Effector memory CD4-positive, alpha-beta T cell (primary cell): ENCODE measurements around the gene ZBTB20.

Experiments used
- DNase-seq, 3 donors: peaks; one replicate each; pipeline ENCODE4 v3.0.0-alpha.2; 2020
- H3K27ac ChIP-seq: 2 replicates; pipeline ENCODE4 v1.7.0; 2013; ENCODE audit warnings: mild to moderate bottlenecking, low read length, moderate library complexity; ENCODE audit not compliant: insufficient read depth, poor library complexity, severe bottlenecking
- H3K27me3 ChIP-seq: replicated peaks from 2 replicates; pipeline ENCODE4 v1.7.0; 2013; ENCODE audit warnings: mild to moderate bottlenecking, low read length; ENCODE audit not compliant: insufficient read depth, control insufficient read depth, poor library complexity, severe bottlenecking
- H3K36me3 ChIP-seq: 2 replicates; pipeline ENCODE4 v1.7.0; 2013; ENCODE audit warnings: mild to moderate bottlenecking, low read length, moderate library complexity; ENCODE audit not compliant: control insufficient read depth, insufficient read depth
- H3K4me1 ChIP-seq: 2 replicates; pipeline ENCODE4 v1.7.0; 2013; ENCODE audit warnings: low read length, mild to moderate bottlenecking; ENCODE audit not compliant: control insufficient read depth, insufficient read depth, poor library complexity, severe bottlenecking
- H3K4me3 ChIP-seq: 2 replicates; pipeline ENCODE4 v1.7.0; 2013; ENCODE audit warnings: low read length, low read depth, mild to moderate bottlenecking; ENCODE audit not compliant: insufficient read depth, poor library complexity, severe bottlenecking
- H3K9me3 ChIP-seq: 2 replicates; pipeline ENCODE4 v1.7.0; 2013; ENCODE audit warnings: mild to moderate bottlenecking, low read length, moderate library complexity; ENCODE audit not compliant: control insufficient read depth

Gene ZBTB20

GRCh38 chr3:114552527-114552812 lies 594.6 kb downstream of the ZBTB20 start:
- H3K27ac ChIP-seq = no peak overlapping the region
- H3K9me3 ChIP-seq = no peaks in the 10 kb centered on the region
- H3K4me1 ChIP-seq = no peaks in the 10 kb centered on the region
- H3K36me3 ChIP-seq = no peaks in the 10 kb centered on the region
- no peaks in the 10 kb centered on the region for H3K27me3 ChIP-seq
- DNase-seq = no peak
- no peak overlapping the region for H3K4me3 ChIP-seq

GRCh38 chr3:114551770-114552526 lies 595.1 kb downstream of the ZBTB20 start:
- Histone ChIP-seq H3K4me1 (no peaks in the 10 kb centered on the region), H3K27ac (no peak overlapping the region), H3K4me3 (no peak overlapping the region), H3K36me3 (no peaks in the 10 kb centered on the region), H3K27me3 (no peaks in the 10 kb centered on the region), H3K9me3 (no peaks in the 10 kb centered on the region)
- DNase-seq = no peak

GRCh38 chr3:114550165-114550564 lies 596.9 kb downstream of the ZBTB20 start:
- no peak for DNase-seq
- H3K4me3 ChIP-seq = no peak overlapping the region

DNA sequence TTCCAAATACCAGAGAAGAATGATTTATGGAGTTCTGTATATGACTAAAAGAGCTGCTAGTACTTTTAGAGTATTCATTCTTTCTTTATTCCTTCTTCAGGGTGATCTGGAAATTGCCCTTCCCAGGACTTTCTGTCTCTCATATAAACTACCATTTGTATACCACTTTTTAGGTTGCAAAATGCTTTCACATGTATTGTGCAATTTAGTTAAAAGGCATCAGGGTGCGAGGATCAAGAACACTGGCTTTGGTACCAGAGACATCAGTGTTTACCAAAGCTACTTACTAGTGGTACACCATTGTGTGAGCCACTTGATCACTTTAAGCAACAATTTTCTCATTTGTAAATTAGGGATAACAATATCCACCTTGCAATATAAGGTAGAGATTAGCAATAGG lies 601.9 kb downstream of the ZBTB20 start:
- Histone ChIP-seq H3K4me1 (no peaks in the 10 kb centered on the region), H3K27ac (no peak overlapping the region), H3K36me3 (no peaks in the 10 kb centered on the region), H3K9me3 (no peaks in the 10 kb centered on the region), H3K4me3 (no peak overlapping the region), H3K27me3 (no peaks in the 10 kb centered on the region)
- no peak for DNase-seq

More at GRCh38 chr3:114550165-114550564, 596.9 kb downstream of the ZBTB20 start:
- Histone ChIP-seq H3K4me1 (no peaks in the 10 kb centered on the region), H3K27ac (no peak overlapping the region), H3K36me3 (no peaks in the 10 kb centered on the region), H3K9me3 (no peaks in the 10 kb centered on the region), H3K27me3 (no peaks in the 10 kb centered on the region)

DNA sequence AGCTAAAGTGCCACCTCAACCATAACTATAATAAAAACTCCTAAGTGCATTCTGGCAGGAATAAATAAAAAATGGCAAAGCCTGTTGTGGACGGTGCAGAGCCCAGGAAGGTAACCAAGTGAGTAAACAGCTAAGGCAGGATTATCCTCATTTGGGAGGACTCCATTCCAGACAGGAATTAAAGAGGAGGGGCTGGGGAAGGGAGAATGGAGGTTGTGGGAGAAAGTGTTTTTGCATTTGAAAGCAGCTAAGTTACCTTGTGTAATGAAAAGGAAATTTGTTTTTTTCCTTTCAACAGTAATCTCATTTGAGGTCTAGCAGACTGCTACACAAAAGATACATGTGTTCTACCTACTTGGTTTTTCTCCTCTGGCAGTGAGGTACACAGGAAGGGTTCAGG lies 604.7 kb downstream of the ZBTB20 start:
- Histone ChIP-seq H3K27me3 (no peaks in the 10 kb centered on the region), H3K36me3 (no peaks in the 10 kb centered on the region), H3K27ac (no peak overlapping the region), H3K4me3 (no peak overlapping the region), H3K9me3 (no peaks in the 10 kb centered on the region), H3K4me1 (no peaks in the 10 kb centered on the region)
- no peak for DNase-seq

- DNase-seq = no peak
- H3K27ac ChIP-seq = no peak overlapping the region
- H3K4me3 ChIP-seq = no peak overlapping the region
- H3K9me3 ChIP-seq = no peaks in the 10 kb centered on the region
- H3K27me3 ChIP-seq = no peaks in the 10 kb centered on the region
- H3K36me3 ChIP-seq = no peaks in the 10 kb centered on the region
- H3K4me1 ChIP-seq = no peaks in the 10 kb centered on the region
These were observed 607.6 kb downstream of the ZBTB20 start for GRCh38 chr3:114539525-114539924.

GRCh38 chr3:114538211-114538610 lies 608.9 kb downstream of the ZBTB20 start:
- H3K27ac ChIP-seq = no peak overlapping the region
- H3K27me3 ChIP-seq = no peaks in the 10 kb centered on the region
- DNase-seq = no peak

GRCh38 chr3:114528517-114528916 lies 618.6 kb downstream of the ZBTB20 start:
- no peak for DNase-seq
- no peak overlapping the region for H3K4me3 ChIP-seq
- no peak overlapping the region for H3K27ac ChIP-seq
- H3K36me3 ChIP-seq = no peaks in the 10 kb centered on the region
- H3K9me3 ChIP-seq = no peaks in the 10 kb centered on the region
- H3K4me1 ChIP-seq = no peaks in the 10 kb centered on the region
- H3K27me3 ChIP-seq = no peaks in the 10 kb centered on the region

More at GRCh38 chr3:114538211-114538610, 608.9 kb downstream of the ZBTB20 start:
- Histone ChIP-seq H3K9me3 (no peaks in the 10 kb centered on the region), H3K4me3 (no peak overlapping the region), H3K4me1 (no peaks in the 10 kb centered on the region), H3K36me3 (no peaks in the 10 kb centered on the region)

GRCh38 chr3:114527036-114527644 lies 619.9 kb downstream of the ZBTB20 start:
- H3K27ac ChIP-seq = no peak overlapping the region
- no peaks in the 10 kb centered on the region for H3K36me3 ChIP-seq
- no peaks in the 10 kb centered on the region for H3K4me1 ChIP-seq
- no peak overlapping the region for H3K4me3 ChIP-seq
- no peak for DNase-seq
- no peaks in the 10 kb centered on the region for H3K9me3 ChIP-seq
- no peaks in the 10 kb centered on the region for H3K27me3 ChIP-seq

DNA sequence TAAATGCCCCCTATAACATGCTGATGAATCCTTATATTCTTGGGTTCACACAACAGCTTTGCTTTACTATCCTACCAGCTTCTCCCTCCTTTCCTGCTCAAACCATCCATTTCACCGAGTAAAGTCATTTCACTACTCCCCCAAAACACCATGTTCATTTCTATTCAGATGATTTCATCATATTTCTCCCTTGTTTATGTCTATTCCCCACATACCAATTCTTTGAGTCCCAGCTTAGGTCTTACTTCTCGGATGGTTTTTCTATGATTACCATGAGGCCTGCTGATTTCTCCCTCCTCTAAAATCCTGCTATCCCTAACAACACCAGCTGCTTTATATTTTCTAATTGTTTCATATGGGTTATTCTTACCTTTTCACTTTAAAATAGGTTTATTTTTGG lies 621.8 kb downstream of the ZBTB20 start:
- DNase-seq = no peak
- no peaks in the 10 kb centered on the region for H3K4me1 ChIP-seq

More for the DNA sequence above, 621.8 kb downstream of the ZBTB20 start:
- Histone ChIP-seq H3K27me3 (no peaks in the 10 kb centered on the region), H3K4me3 (no peak overlapping the region), H3K27ac (no peak overlapping the region), H3K36me3 (no peaks in the 10 kb centered on the region), H3K9me3 (no peaks in the 10 kb centered on the region)
